ENCODE results near the gene ZEB1. TPM values are rescaled to one million over a fixed set of nuclear protein-coding genes. Genes with fewer than 3 reads are reported as not detected.
"Not testable (repeated sequence)": the region's sequence is repeated elsewhere in the genome, so short reads cannot be mapped to it uniquely, and the experiment has no call there.

The ZEB1 gene
- total and polyA plus RNA-seq, 2 of the 8 experiments (the other 6 are each of a cell fraction or from before 2014, with no cell fraction given), result 0.08 to 0.15 TPM

DNA sequence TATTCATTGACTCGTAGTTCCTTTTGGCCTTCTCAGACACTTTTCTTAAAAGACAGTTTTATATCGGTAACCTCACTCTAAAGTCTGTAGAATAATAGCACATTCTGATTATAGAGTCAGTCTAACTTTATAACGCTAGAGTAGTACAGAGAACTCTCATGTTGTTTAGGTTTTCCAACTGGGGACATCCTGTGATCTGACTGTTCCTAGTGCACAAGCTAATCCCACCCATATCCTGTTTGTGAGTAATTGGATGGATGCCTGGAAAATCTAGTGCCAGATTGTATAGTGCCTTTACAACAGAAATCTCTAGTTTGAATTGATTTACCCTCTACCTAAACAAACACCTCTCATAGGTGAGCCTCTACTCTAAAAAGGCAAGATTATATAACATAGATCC, 107.4 kb downstream of the ZEB1 start (continued):
- TF ChIP-seq HDAC6 (IDR thresholded peaks at IDR 0.05; ENCODE audit: low read depth, low read length) (no peak), BACH1 (IDR thresholded peaks at IDR 0.05; ENCODE audit: low read length) (no peak), FOSL1 (IDR thresholded peaks at IDR 0.05; ENCODE audit: insufficient read depth, low read depth, low read length) (no peak), TAF1 (IDR thresholded peaks at IDR 0.05; ENCODE audit: low read depth, low read length) (no peak), SP4 (IDR thresholded peaks at IDR 0.05; ENCODE audit: low read length) (no peak), POLR2A (IDR thresholded peaks at IDR 0.05; ENCODE audit: control extremely low read depth in 1 of 2, low read depth in 2 of 2, low read length in 2 of 2) (no peak), CREB1 (IDR thresholded peaks at IDR 0.05) (no peak), CBX8 (IDR thresholded peaks at IDR 0.05; ENCODE audit: borderline replicate concordance, low read depth, low read length) (no peak), POU5F1 (IDR thresholded peaks at IDR 0.05; ENCODE audit: low read depth, low read length) (no peak)

DNA sequence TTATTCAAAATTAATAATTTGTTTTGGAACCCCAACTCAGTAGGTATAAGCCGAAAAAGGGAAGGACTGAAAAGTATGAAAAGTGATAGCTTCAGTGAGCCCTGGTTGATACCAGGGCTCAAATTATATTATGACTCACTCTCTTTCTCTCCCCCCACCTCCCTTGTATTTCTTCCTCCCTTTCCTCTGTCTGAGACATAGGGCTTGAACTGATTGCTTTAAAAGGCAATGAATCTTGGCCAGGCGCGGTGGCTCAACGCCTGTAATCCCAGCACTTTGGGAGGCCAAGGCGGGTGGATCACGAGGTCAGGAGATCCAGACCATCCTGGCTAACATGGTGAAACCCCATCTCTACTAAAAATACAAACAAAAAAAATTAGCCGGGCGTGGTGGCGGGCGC, 108.3 kb downstream of the ZEB1 start:
- H3K27me3 ChIP-seq (replicated peaks in 1 of 4; ENCODE audit: control insufficient read depth in 3 of 4, extremely low read depth in 1 of 4, insufficient read depth in 3 of 4, low read length in 3 of 4); H2BK5ac ChIP-seq (ENCODE audit: low read depth, low read length); H3K4me3 ChIP-seq (ENCODE audit: extremely low read depth in 1 of 4, insufficient read depth in 2 of 4, low read depth in 3 of 4, low read length in 4 of 4); H2BK20ac ChIP-seq (ENCODE audit: low read length); H4K8ac ChIP-seq (ENCODE audit: extremely low read depth, insufficient read depth, low read length); H3K4ac ChIP-seq (replicated peaks; ENCODE audit: insufficient read length, low read depth, low read length); H2BK12ac ChIP-seq (ENCODE audit: low read depth, low read length); H4K91ac ChIP-seq (replicated peaks; ENCODE audit: insufficient read length, low read length); DNase-seq (ENCODE audit: low read depth in 1 of 2, low spot score in 2 of 2); CTCF ChIA-PET (ENCODE audit: partially characterized antibody); H3K14ac ChIP-seq (ENCODE audit: insufficient read length); H4K5ac ChIP-seq (ENCODE audit: insufficient read length, low read depth, low read length); H3K4me2 ChIP-seq (ENCODE audit: insufficient read depth in 1 of 2, low read depth in 2 of 2, low read length in 2 of 2); H3K36me3 ChIP-seq (ENCODE audit: control insufficient read depth in 2 of 4, insufficient read depth in 4 of 4, low read length in 3 of 4); POLR2A ChIA-PET (ENCODE audit: partially characterized antibody); H3K27ac ChIP-seq (ENCODE audit: low read depth, low read length); FAIRE-seq; H2BK120ac ChIP-seq (replicated peaks; ENCODE audit: low read depth, low read length); H4K20me1 ChIP-seq (replicated peaks in 1 of 2; ENCODE audit: control insufficient read depth in 1 of 2, insufficient read depth in 2 of 2, low read length in 2 of 2); H3K18ac ChIP-seq (ENCODE audit: extremely low read depth, low read length); H3K79me2 ChIP-seq (ENCODE audit: control insufficient read depth in 1 of 2, insufficient read depth in 2 of 2, low read length in 2 of 2); H2AK5ac ChIP-seq (ENCODE audit: low read depth, low read length); H3K56ac ChIP-seq (replicated peaks; ENCODE audit: insufficient read length, low read depth, low read length); H3K9ac ChIP-seq (replicated peaks in 1 of 4; ENCODE audit: extremely low read depth in 1 of 4, low read depth in 3 of 4, low read length in 3 of 4); H2BK15ac ChIP-seq (ENCODE audit: low read length); H3K4me1 ChIP-seq (replicated peaks in 1 of 4; ENCODE audit: control insufficient read depth in 3 of 4, insufficient read depth in 4 of 4, low read length in 3 of 4); H3K23ac ChIP-seq (ENCODE audit: insufficient read length); H2AFZ ChIP-seq (ENCODE audit: low read length); H3K79me1 ChIP-seq (ENCODE audit: low read depth, low read length); H3K9me3 ChIP-seq (ENCODE audit: insufficient read depth in 2 of 2, low read depth in 1 of 2, low read length in 1 of 2); H3K23me2 ChIP-seq (ENCODE audit: low read depth, low read length): not testable (repeated sequence)
- 89% methylated on average over 7 of the region's 10 CpGs; no CpG with 5 or more reads in 1 of the 2 experiments for WGBS, 2 experiments (ENCODE audit: extremely low coverage in 1 of 2, insufficient coverage in 1 of 2, insufficient read length in 1 of 2, insufficient replicate concordance in 2 of 2, low coverage in 1 of 2, low lambda C conversion rate in 2 of 2, missing lambda C conversion rate in 1 of 2)
